ENCODE results near the gene FARP1. TPM values are rescaled to one million over a fixed set of nuclear protein-coding genes. Genes with fewer than 3 reads are reported as not detected.
A peak's percentile ranks its signal among the peaks of the same experiment; 100 is the strongest.

The FARP1 gene
- total and polyA plus RNA-seq, 2 of the 8 experiments (the other 6 are each of a cell fraction or from before 2014, with no cell fraction given), result 24.7 to 104 TPM

DNA sequence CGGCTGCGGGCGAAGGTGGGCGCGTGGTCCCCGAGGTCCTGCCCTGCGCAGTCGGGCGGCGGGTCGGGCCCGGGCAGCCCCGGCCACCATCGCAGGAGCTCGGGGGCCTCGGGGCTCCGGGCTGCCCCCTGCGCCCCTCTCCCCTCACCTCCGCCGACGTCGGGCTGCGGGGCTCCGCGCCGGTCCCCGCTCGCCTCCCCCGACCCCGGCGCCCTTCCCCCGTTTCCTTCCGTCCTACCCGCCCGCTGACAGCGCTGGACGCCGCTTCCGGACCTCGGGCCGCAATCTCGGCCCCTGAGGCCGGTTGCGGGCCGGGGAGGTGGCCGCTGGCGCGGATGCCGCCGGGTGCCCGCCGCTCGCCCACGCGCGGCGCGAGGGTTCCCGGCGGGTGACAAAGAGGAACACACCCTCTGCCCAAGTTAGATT, 720 bp downstream of the FARP1 start (continued):
- TF ChIP-seq, protein P1, sequence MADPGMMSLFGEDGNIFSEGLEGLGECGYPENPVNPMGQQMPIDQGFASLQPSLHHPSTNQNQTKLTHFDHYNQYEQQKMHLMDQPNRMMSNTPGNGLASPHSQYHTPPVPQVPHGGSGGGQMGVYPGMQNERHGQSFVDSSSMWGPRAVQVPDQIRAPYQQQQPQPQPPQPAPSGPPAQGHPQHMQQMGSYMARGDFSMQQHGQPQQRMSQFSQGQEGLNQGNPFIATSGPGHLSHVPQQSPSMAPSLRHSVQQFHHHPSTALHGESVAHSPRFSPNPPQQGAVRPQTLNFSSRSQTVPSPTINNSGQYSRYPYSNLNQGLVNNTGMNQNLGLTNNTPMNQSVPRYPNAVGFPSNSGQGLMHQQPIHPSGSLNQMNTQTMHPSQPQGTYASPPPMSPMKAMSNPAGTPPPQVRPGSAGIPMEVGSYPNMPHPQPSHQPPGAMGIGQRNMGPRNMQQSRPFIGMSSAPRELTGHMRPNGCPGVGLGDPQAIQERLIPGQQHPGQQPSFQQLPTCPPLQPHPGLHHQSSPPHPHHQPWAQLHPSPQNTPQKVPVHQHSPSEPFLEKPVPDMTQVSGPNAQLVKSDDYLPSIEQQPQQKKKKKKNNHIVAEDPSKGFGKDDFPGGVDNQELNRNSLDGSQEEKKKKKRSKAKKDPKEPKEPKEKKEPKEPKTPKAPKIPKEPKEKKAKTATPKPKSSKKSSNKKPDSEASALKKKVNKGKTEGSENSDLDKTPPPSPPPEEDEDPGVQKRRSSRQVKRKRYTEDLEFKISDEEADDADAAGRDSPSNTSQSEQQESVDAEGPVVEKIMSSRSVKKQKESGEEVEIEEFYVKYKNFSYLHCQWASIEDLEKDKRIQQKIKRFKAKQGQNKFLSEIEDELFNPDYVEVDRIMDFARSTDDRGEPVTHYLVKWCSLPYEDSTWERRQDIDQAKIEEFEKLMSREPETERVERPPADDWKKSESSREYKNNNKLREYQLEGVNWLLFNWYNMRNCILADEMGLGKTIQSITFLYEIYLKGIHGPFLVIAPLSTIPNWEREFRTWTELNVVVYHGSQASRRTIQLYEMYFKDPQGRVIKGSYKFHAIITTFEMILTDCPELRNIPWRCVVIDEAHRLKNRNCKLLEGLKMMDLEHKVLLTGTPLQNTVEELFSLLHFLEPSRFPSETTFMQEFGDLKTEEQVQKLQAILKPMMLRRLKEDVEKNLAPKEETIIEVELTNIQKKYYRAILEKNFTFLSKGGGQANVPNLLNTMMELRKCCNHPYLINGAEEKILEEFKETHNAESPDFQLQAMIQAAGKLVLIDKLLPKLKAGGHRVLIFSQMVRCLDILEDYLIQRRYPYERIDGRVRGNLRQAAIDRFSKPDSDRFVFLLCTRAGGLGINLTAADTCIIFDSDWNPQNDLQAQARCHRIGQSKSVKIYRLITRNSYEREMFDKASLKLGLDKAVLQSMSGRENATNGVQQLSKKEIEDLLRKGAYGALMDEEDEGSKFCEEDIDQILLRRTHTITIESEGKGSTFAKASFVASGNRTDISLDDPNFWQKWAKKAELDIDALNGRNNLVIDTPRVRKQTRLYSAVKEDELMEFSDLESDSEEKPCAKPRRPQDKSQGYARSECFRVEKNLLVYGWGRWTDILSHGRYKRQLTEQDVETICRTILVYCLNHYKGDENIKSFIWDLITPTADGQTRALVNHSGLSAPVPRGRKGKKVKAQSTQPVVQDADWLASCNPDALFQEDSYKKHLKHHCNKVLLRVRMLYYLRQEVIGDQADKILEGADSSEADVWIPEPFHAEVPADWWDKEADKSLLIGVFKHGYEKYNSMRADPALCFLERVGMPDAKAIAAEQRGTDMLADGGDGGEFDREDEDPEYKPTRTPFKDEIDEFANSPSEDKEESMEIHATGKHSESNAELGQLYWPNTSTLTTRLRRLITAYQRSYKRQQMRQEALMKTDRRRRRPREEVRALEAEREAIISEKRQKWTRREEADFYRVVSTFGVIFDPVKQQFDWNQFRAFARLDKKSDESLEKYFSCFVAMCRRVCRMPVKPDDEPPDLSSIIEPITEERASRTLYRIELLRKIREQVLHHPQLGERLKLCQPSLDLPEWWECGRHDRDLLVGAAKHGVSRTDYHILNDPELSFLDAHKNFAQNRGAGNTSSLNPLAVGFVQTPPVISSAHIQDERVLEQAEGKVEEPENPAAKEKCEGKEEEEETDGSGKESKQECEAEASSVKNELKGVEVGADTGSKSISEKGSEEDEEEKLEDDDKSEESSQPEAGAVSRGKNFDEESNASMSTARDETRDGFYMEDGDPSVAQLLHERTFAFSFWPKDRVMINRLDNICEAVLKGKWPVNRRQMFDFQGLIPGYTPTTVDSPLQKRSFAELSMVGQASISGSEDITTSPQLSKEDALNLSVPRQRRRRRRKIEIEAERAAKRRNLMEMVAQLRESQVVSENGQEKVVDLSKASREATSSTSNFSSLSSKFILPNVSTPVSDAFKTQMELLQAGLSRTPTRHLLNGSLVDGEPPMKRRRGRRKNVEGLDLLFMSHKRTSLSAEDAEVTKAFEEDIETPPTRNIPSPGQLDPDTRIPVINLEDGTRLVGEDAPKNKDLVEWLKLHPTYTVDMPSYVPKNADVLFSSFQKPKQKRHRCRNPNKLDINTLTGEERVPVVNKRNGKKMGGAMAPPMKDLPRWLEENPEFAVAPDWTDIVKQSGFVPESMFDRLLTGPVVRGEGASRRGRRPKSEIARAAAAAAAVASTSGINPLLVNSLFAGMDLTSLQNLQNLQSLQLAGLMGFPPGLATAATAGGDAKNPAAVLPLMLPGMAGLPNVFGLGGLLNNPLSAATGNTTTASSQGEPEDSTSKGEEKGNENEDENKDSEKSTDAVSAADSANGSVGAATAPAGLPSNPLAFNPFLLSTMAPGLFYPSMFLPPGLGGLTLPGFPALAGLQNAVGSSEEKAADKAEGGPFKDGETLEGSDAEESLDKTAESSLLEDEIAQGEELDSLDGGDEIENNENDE (IDR thresholded peaks at IDR 0.05; ENCODE audit: insufficient replicate concordance, low read length), result no peak
- TF ChIP-seq SIX5 (IDR thresholded peaks at IDR 0.05; ENCODE audit: low read depth, low read length), result no peak
- no peak for TF ChIP-seq CEBPB (IDR thresholded peaks at IDR 0.05; ENCODE audit: low read depth, low read length)
- no peak for TF ChIP-seq GABPA (IDR thresholded peaks at IDR 0.05; ENCODE audit: borderline replicate concordance, insufficient read depth, low read length)
- 0 out of 4 replicates have a peak, but pooled peaks of 1 of the 2 experiments have one; percentile 76 for TF ChIP-seq HDAC2 (IDR thresholded peaks at IDR 0.05; ENCODE audit: borderline replicate concordance in 1 of 2, low read depth in 2 of 2, low read length in 2 of 2)

Measured in H1 (cell line).